ENCODE results near the gene TOR1AIP2.

The TOR1AIP2 gene

DNA sequence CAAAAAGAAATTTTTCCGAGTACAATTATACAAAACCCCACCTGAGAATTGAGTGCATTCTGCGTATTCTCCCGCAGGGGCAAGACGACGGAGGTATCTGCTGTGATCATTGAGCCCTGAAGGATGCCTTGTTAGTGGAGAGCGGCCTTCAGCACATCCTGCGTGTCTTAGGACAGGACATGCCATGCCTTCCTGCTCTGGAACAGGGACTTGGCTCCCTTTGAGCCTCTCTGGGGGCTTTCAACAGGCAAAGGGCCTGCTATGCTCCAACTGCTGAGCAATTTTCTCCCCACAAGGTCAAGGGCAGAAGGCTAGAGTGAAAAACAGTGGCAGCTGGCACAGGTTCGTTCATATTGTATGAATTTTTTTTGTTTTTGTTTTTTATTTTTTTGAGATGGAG lies 52.4 kb downstream of the TOR1AIP2 start:
- no peak for DNase-seq

- no peak for DNase-seq
Observed at GRCh38 chr1:179824265-179824664, 53.3 kb downstream of the TOR1AIP2 start.

GRCh38 chr1:179823693-179824092 lies 53.9 kb downstream of the TOR1AIP2 start:
- DNase-seq, result no peak

GRCh38 chr1:179822065-179822464 lies 55.5 kb downstream of the TOR1AIP2 start:
- no peak for DNase-seq

- DNase-seq, result no peak
Observed at GRCh38 chr1:179821524-179821923, 56.1 kb downstream of the TOR1AIP2 start.

DNA sequence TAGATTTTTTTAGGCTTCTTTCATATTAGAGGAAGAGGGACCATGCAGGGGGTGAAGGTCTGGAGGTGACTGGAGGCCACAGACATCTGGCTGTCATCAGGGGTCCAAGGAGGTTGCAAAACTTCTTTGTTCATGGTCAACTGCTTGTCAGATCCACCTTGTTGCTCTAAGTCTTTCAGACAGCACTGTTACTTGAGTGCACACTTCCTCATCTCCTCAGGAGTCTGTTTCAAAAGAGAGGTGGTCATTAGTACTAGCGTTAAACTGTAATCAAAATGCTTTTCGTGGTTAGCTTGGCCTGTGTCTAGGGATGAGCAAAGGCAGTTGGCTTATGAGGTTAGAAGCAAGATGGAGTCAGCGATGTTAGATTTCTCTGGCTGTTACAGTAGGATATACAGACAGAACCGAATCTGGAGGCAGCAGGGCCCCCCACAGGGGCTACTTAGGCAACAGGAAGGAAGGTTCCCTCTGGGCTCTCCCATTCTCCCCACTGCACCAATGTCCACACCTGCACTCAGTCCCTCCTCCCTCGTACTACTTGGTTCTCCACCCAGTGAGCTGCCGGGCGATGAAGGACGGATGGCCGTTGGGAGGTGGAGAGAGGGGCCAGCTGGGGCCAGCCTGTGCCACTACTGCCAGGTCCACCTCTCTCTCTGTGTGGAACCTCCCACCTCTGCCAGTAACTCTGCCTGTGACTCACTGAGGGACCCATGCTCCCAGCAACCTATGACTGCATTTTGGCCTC lies 57.2 kb downstream of the TOR1AIP2 start:
- DNase-seq, result no peak

DNA sequence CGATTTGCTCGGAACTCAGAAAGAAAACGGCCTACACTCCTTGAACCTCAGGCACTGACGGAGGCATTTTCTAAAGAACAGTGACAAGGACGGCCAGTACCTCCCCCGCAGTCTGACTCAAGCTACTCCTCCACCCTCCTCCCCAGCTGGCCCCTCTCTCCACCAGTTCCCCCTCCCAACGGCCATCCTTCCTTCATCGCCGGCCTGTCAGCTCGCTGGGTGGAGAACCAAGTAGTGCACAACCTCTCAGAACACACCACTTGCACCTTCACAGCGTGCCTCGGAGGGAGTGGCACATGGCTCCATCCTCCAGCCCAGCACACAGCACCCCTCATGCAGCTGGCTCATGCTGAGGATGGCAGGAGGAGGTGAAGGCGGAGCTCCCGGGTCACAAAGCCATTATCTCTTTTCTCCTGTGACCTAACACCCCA lies 58.8 kb downstream of the TOR1AIP2 start:
- no peak for DNase-seq

DNA sequence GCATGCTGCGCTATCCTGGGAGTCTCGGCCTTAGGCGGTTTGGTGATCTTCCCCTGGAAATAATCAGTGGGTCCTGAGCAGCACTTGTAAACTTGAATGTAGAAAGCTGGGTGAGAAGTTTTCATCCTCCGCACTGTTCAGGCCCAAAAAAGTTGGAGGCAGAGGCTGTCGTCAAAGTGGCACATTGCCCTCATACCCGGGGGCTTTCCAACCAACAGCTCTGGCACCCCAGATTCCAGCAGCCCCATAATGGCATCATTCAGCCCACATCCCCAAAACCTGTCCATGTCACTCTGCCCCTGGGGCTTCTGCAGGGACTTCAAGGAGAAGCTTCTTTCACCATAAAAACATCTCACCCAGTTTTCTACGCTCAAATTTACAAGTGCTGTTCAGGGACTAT lies 59.3 kb downstream of the TOR1AIP2 start:
- no peak for DNase-seq

DNA sequence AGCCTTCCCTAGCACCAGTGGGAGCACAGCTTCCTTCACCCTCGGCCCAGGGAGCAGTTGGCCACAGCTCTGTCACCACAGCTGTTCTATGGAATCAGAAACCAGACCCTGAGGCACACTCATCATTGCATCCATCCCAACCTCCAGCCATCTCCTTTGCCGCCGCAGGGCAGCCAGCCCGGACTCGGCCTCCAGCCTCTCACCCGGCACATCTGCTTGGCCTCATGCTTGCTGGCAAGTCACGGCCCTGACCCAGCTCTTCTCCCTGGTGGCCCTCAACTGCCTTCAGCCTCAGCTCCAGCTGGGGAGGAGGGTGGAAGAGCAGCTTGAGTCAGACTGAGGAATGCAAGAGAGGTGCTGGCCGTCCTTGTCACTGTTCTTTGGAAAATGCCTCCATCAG lies 59.8 kb downstream of the TOR1AIP2 start:
- peak; percentile 87 for DNase-seq

GRCh38 chr1:179817056-179817455 lies 60.5 kb downstream of the TOR1AIP2 start:
- no peak for DNase-seq

DNA sequence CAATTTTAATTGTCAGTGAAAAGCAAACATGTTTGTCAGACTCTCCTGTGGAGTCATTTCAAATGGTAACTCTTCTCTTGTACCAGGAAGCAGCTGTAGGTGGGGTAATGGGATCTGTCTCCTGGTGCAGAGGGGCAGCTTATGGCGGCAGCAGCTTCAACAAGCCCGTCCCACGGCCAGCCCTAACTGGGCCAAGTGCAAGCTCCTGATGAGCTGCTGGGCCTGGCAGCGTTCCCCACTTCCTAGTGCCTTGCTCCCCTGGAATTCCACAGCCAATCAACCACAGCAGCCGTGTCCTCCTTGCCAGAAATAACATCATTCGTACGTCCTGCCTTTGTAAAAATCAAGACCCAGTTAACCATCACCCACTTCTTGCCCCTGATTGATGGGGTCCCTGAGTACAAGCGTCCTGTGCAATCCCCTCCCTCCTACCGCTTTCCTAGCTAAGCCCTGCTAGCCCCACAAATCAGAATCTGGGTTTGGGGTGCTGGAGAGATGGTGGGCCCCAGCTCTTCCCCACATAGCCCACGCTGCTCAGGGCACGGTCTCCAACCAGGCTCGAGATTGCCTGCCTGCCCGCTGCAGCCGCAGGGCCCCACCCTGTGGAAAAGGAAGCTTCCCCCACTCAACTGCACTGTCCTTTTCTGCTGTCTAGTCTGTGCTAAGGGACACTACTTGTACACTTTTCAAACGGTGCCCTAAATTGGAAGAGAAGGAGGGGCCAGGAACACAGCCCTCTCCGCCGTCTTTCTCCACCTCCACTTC lies 61.2 kb downstream of the TOR1AIP2 start:
- no peak for DNase-seq

GRCh38 chr1:179815641-179816040 lies 62.0 kb downstream of the TOR1AIP2 start:
- DNase-seq, result no peak

GRCh38 chr1:179814546-179814838 lies 63.1 kb downstream of the TOR1AIP2 start:
- DNase-seq, result no peak

- no peak for DNase-seq
Observed at GRCh38 chr1:179813626-179814545, 63.7 kb downstream of the TOR1AIP2 start.

- no peak for DNase-seq
Observed at GRCh38 chr1:179812501-179813292, 64.9 kb downstream of the TOR1AIP2 start.

- DNase-seq, result no peak
Observed at GRCh38 chr1:179810367-179810715, 67.3 kb downstream of the TOR1AIP2 start.

DNA sequence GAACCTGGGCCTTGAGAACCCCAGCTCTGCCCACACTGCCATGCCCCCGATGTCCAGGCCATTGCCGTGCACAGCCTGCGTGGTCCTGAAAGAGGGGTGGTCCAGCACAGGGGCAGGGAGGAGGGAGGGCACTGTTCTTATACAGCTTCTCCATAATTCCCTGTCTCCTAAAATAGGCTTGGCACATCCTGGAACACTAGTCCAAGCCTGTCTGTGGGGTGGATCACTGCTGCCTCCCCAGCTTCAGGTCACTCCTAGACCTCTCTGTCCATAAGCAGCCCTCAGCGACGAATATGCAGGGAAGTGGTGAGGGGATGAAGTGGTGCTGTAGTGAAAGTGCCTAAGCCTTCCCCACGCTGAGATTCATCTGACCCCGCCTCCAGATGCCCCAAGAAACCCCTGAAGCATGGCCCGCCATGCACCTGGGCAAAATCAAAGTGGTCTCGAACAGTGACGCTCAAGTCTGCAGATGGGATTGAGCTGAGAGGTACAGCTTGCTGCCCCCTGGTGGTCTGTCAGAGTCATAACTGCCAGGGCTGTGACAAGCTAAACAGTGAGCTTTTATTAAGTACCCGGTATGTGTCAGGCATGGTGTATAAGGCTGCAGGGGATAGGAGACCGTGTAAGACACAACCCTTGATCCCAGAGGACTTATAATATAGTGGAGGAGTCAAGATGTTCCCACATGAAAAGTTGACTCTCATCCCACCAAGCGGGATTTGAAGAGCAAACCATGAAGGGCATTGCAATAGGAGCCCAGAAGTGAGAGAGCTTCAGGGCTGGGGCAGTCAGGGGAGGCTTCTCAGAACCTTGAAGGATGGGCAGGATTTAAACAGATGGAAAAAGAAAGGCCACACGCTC lies 67.9 kb downstream of the TOR1AIP2 start:
- DNase-seq, result peak; percentile 69

DNA sequence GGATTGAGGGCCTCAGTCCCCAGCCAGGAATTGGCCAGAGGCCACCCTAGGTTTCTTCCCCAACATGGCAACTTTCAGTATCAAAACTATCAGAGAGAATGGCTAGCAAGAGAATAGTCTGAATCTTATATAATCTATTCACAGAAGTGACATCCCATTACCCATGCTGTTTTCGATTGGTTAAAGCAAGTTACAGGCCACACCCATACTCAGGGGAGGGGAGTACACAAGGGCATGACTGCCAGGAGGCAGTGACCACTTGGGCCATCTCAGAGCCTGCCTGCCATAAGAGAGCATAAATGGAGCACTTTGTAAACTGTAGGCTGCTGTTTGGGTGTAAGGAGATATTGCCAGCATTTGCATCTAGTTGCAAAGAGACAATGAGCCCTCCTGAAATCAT lies 69.1 kb downstream of the TOR1AIP2 start:
- no peak for DNase-seq

DNA sequence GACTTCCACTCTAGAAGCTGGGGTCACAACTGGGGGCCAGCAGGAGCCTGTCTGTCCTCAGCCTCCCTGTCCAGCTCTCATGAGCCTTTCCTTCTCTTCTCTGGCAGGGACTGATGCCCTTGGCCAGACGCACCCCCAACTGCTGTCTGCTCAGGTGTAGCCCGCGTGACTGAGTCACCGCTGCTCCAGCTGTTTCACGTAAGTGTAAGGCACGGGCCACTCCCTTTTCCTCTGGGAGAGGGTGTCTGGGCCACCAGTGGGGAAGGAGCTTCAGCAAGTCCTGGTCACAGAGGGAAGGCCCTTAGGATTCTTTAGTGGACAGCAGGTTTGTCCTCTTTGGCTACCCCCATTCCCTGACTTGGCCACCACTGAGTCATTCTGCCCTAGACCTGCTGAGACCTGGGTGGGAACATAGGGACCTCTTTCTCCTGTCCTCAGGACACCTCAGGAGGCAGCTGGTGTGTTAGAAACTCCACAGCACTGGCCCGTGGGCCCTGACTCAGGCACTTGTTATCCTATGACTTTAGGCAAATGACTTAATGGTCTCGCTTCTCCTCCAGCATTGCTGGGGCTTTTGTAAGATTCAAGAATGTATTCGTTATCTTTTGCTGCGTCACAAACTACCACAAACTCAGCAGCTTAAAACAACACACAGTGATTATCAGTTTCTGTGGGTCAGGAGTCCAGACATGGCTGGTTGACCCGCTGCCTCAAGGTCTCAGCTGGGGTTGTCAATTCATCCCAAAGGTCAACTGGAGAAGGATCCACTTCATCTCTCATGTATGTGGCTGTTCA lies 69.7 kb downstream of the TOR1AIP2 start:
- DNase-seq, result peak; percentile 88

GRCh38 chr1:179807291-179807690 lies 70.3 kb downstream of the TOR1AIP2 start:
- no peak for DNase-seq

GRCh38 chr1:179806333-179806732 lies 71.3 kb downstream of the TOR1AIP2 start:
- DNase-seq, result no peak

Measured in EL (cell line).